Activated B cell treated with CpG ODN at 0.5 μM for 24 hours (primary cell): ENCODE results near the gene CECR2. TPM values are rescaled to one million over a fixed set of nuclear protein-coding genes. Genes with fewer than 3 reads are reported as not detected.
"Not testable (repeated sequence)": the region's sequence is repeated elsewhere in the genome, so short reads cannot be mapped to it uniquely, and the experiment has no call there.

Source experiments
- ATAC-seq: fragments of 200-7000 bp; cut with Tn5 transposase; one replicate; pipeline ENCODE4 v1.10.0; 2021; ENCODE audit warnings: low read depth, mild to moderate bottlenecking, moderate library complexity
- CTCF ChIA-PET: fragments of 350-600 bp; sonication (Branson Sonifier 250); formaldehyde crosslinking; loops from one replicate; lab custom pipeline; 2021; ENCODE audit warnings: antibody characterized with exemption; lab: Charles Lee
- POLR2A ChIA-PET: fragments of 350-600 bp; sonication (Branson Sonifier 250); formaldehyde crosslinking; loops from one replicate; lab custom pipeline; 2021; ENCODE audit warnings: antibody characterized with exemption; lab: Charles Lee
- DNase-seq: peaks from one replicate; pipeline ENCODE4 v3.0.0; 2022
- H3K27ac Mint-ChIP-seq: one replicate; pipeline ENCODE4 v1.8.0; 2020; ENCODE audit warnings: mixed read lengths
- H3K27me3 Mint-ChIP-seq: one replicate; pipeline ENCODE4 v1.8.0; 2021; ENCODE audit warnings: mixed read lengths
- H3K36me3 Mint-ChIP-seq: one replicate; pipeline ENCODE4 v1.8.0; 2021; ENCODE audit warnings: low read depth, mixed read lengths
- H3K4me1 Mint-ChIP-seq: one replicate; pipeline ENCODE4 v1.8.0; 2021; ENCODE audit warnings: mixed read lengths
- H3K4me3 Mint-ChIP-seq: one replicate; pipeline ENCODE4 v1.8.0; 2020; ENCODE audit warnings: mild to moderate bottlenecking, mixed read lengths
- H3K9me3 Mint-ChIP-seq: one replicate; pipeline ENCODE4 v1.8.0; 2020; ENCODE audit warnings: mixed read lengths
- CTCF ChIP-seq: fragments of 200-600 bp; IDR thresholded peaks from one replicate; pipeline ENCODE4 v1.8.0; 2022; ENCODE audit warnings: antibody characterized with exemption, mild to moderate bottlenecking
- intact Hi-C: fragments of 100-400 bp; cut with micrococcal nuclease; formaldehyde crosslinking; loops from one replicate; pipeline ENCODE4 v1.15.1; 2024
- total RNA-seq: library from RNA; stranded (reverse); gene quantifications from 2 replicates; pipeline ENCODE4 v1.2.3, GENCODE V29; 2022

Gene CECR2
- total RNA-seq, 1 donor from 2014 or later: 2.5 TPM

GRCh38 chr22:17563936-17564391 lies 194.7 kb downstream of the CECR2 start:
- Mint-ChIP-seq H3K27me3 (peaks cover 5% of the 10 kb centered on the region), H3K4me1 (no peaks in the 10 kb centered on the region), H3K27ac (no peak overlapping the region), H3K36me3 (no peaks in the 10 kb centered on the region), H3K9me3 (no peaks in the 10 kb centered on the region), H3K4me3 (no peak overlapping the region)
- no peak for TF ChIP-seq CTCF
- CTCF ChIA-PET: no interaction called here
- POLR2A ChIA-PET: no interaction called here
- intact Hi-C loops: no loop called here
- no peak for ATAC-seq
- DNase-seq: no peak

GRCh38 chr22:17566016-17566687 lies 196.9 kb downstream of the CECR2 start:
- ATAC-seq, DNase-seq, CTCF ChIA-PET, H3K36me3 Mint-ChIP-seq, intact Hi-C loops, POLR2A ChIA-PET, H3K4me3 Mint-ChIP-seq, H3K27ac Mint-ChIP-seq, H3K4me1 Mint-ChIP-seq, H3K9me3 Mint-ChIP-seq: not testable (repeated sequence)
- peaks cover 17% of the 10 kb centered on the region for H3K27me3 Mint-ChIP-seq

- CTCF ChIA-PET: no interaction called here
- no peak overlapping the region for H3K27ac Mint-ChIP-seq
Observed at GRCh38 chr22:17566776-17567175, 197.5 kb downstream of the CECR2 start.

GRCh38 chr22:17569971-17570511 lies 200.8 kb downstream of the CECR2 start:
- Mint-ChIP-seq H3K36me3 (no peaks in the 10 kb centered on the region), H3K27ac (no peak overlapping the region), H3K9me3 (no peaks in the 10 kb centered on the region), H3K4me1 (no peaks in the 10 kb centered on the region), H3K4me3 (no peak overlapping the region), H3K27me3 (peaks cover 14% of the 10 kb centered on the region)
- DNase-seq (no peak), ATAC-seq (no peak)
- intact Hi-C loops: no loop called here
- TF ChIP-seq CTCF: no peak
- ChIA-PET POLR2A (interaction anchor here (0.6 kb wide), 2 partner anchors 163 to 487 kb away, joined by 4 read pairs; no protein-coding TSS in a partner anchor), CTCF (no interaction called here)

More at GRCh38 chr22:17566776-17567175, 197.5 kb downstream of the CECR2 start:
- no peaks in the 10 kb centered on the region for H3K9me3 Mint-ChIP-seq
- POLR2A ChIA-PET: no interaction called here
- TF ChIP-seq CTCF: no peak
- DNase-seq (no peak), ATAC-seq (no peak)
- H3K4me1 Mint-ChIP-seq: no peaks in the 10 kb centered on the region
- H3K4me3 Mint-ChIP-seq: no peak overlapping the region
- peaks cover 19% of the 10 kb centered on the region for H3K27me3 Mint-ChIP-seq
- no peaks in the 10 kb centered on the region for H3K36me3 Mint-ChIP-seq
- intact Hi-C loops: no loop called here

GRCh38 chr22:17570851-17571631 lies 201.8 kb downstream of the CECR2 start:
- no peaks in the 10 kb centered on the region for H3K36me3 Mint-ChIP-seq
- POLR2A ChIA-PET: interaction anchor here (0.6 kb wide), 1 partner anchor 164 kb away, joined by 4 read pairs; no protein-coding TSS in a partner anchor

More at GRCh38 chr22:17570851-17571631, 201.8 kb downstream of the CECR2 start:
- ATAC-seq (no peak), DNase-seq (no peak)
- CTCF ChIA-PET: no interaction called here
- Mint-ChIP-seq H3K27ac (no peak overlapping the region), H3K4me1 (no peaks in the 10 kb centered on the region), H3K4me3 (no peak overlapping the region), H3K9me3 (no peaks in the 10 kb centered on the region), H3K27me3 (peaks cover 14% of the 10 kb centered on the region)
- TF ChIP-seq CTCF: no peak
- intact Hi-C loops: no loop called here
